GM10248 (cell line): Measurements from ENCODE around the gene MYORG.

Experiments used
- CTCF ChIA-PET: fragments of 300-600 bp; sonication (Branson Sonifier 250); formaldehyde crosslinking; extraction: SDS; loops from one replicate; lab custom pipeline; 2021; ENCODE audit warnings: antibody characterized with exemption; lab: Yijun Ruan, JAX
- POLR2A ChIA-PET: fragments of 350-650 bp; sonication (Branson Sonifier 250); formaldehyde crosslinking; extraction: SDS; loops from one replicate; lab custom pipeline; 2020; ENCODE audit warnings: antibody characterized with exemption; lab: Yijun Ruan, JAX
- DNase-seq: peaks from one replicate; pipeline ENCODE4 v3.0.0; 2012; ENCODE audit errors: extremely low spot score
- CTCF ChIP-seq: IDR thresholded peaks from 2 replicates; pipeline ENCODE4 v1.5.1; 2012; ENCODE audit warnings: mild to moderate bottlenecking, low read depth; ENCODE audit errors: extremely low read depth, missing control alignments, control extremely low read depth

MYORG gene

GRCh38 chr9:34385561-34386230 lies 9.0 kb upstream of the MYORG start:
- ChIA-PET CTCF (interaction anchor here (1.0 kb wide), 1 partner anchor 9 kb away, joined by 3 read pairs; no protein-coding TSS in a partner anchor), POLR2A (no interaction called here)
- DNase-seq = no peak
- no peak for TF ChIP-seq CTCF

- no peak for DNase-seq
- TF ChIP-seq CTCF = no peak
- ChIA-PET CTCF (interaction anchor here (0.7 to 1.0 kb wide), 3 partner anchors 10 to 49 kb away, joined by 3 read pairs; no protein-coding TSS in a partner anchor), POLR2A (no interaction called here)
Observed at GRCh38 chr9:34384368-34385165, 7.9 kb upstream of the MYORG start.

GRCh38 chr9:34383904-34384303 lies 7.2 kb upstream of the MYORG start:
- ChIA-PET POLR2A (no interaction called here), CTCF (interaction anchor here (0.7 to 0.9 kb wide), 2 partner anchors 11 to 48 kb away, joined by 3 read pairs; no protein-coding TSS in a partner anchor)
- TF ChIP-seq CTCF = no peak
- no peak for DNase-seq

- ChIA-PET POLR2A (no interaction called here), CTCF (no interaction called here)
- TF ChIP-seq CTCF = no peak
- DNase-seq = no peak
Observed at GRCh38 chr9:34382879-34383278, 6.2 kb upstream of the MYORG start.

- DNase-seq = no peak
- POLR2A ChIA-PET = no interaction called here
- CTCF ChIA-PET = no interaction called here
- no peak for TF ChIP-seq CTCF
Observed at GRCh38 chr9:34382054-34382453, 5.4 kb upstream of the MYORG start.

- TF ChIP-seq CTCF = no peak
- POLR2A ChIA-PET = no interaction called here
- DNase-seq = no peak
- CTCF ChIA-PET = interaction anchor here (0.8 to 2.4 kb wide), 2 partner anchors 10 to 221 kb away, joined by 3 to 9 read pairs; no protein-coding TSS in a partner anchor
Observed at GRCh38 chr9:34381323-34381722, 4.6 kb upstream of the MYORG start.
